IMR-90 (cell line): ENCODE results near the gene ATP8B3. TPM values are rescaled to one million over a fixed set of nuclear protein-coding genes. Genes with fewer than 3 reads are reported as not detected.
A peak's percentile ranks its signal among the peaks of the same experiment; 100 is the strongest.

Experiments used
- ATAC-seq: fragments of 200-7000 bp; cut with Tn5 transposase; 2 replicates; pipeline ENCODE4 v1.9.1; 2020; ENCODE audit warnings: low read depth, mild to moderate bottlenecking, moderate library complexity
- BruUV-seq: library from RNA; stranded (reverse); fragments of 400-500 nt; replicated peaks from 2 replicates; lab custom pipeline; 2021; lab: Mats Ljungman, UMichigan
- CTCF ChIA-PET: fragments of 300-600 bp; formaldehyde crosslinking; extraction: SDS; loops from one replicate; lab custom pipeline; 2021; ENCODE audit warnings: antibody characterized with exemption; lab: Yijun Ruan, JAX
- POLR2A ChIA-PET: fragments of 300-600 bp; sonication (Branson Sonifier 250); formaldehyde crosslinking; loops from one replicate; lab custom pipeline; 2022; ENCODE audit warnings: antibody characterized with exemption; ENCODE audit not compliant: unreplicated experiment; lab: Charles Lee
- DNase-seq: peaks from one replicate; pipeline ENCODE4 v3.0.0; 2013
- H2AFZ ChIP-seq: replicated peaks from 2 replicates; pipeline ENCODE3; 2013; ENCODE audit warnings: low read length, mild to moderate bottlenecking; ENCODE audit not compliant: poor library complexity
- H2AK5ac ChIP-seq: 2 replicates; pipeline ENCODE4 v1.6.1; 2013; ENCODE audit warnings: low read depth, low read length, inconsistent platforms
- H2AK9ac ChIP-seq: replicated peaks from 2 replicates; pipeline ENCODE3; 2013; ENCODE audit warnings: mild to moderate bottlenecking, low read depth, low read length, moderate library complexity; ENCODE audit not compliant: poor library complexity
- H2BK120ac ChIP-seq: 2 replicates; pipeline ENCODE4 v1.6.1; 2013; ENCODE audit warnings: low read depth, low read length, inconsistent platforms
- H2BK15ac ChIP-seq: 3 replicates; pipeline ENCODE4 v1.6.1; 2013; ENCODE audit warnings: low read depth, low read length, inconsistent platforms
- H2BK20ac ChIP-seq: 2 replicates; pipeline ENCODE4 v1.6.1; 2013; ENCODE audit warnings: low read depth, mild to moderate bottlenecking, inconsistent platforms, low read length, moderate library complexity
- H2BK5ac ChIP-seq: 2 replicates; pipeline ENCODE4 v1.6.1; 2013; ENCODE audit warnings: mild to moderate bottlenecking, low read depth, low read length, inconsistent platforms; ENCODE audit not compliant: poor library complexity, severe bottlenecking
- H3K14ac ChIP-seq: replicated peaks from 2 replicates; pipeline ENCODE4 v1.6.1; 2013; ENCODE audit warnings: low read depth, low read length, inconsistent platforms
- H3K18ac ChIP-seq: 2 replicates; pipeline ENCODE4 v1.6.1; 2013; ENCODE audit warnings: low read depth, low read length, control low read depth
- H3K23ac ChIP-seq: 2 replicates; pipeline ENCODE4 v1.6.1; 2013; ENCODE audit warnings: low read depth, low read length, inconsistent platforms
- H3K27ac ChIP-seq: 2 replicates; pipeline ENCODE4 v1.5.1; 2013; ENCODE audit warnings: mild to moderate bottlenecking, control low read depth, low read length; ENCODE audit not compliant: insufficient read depth
- H3K27me3 ChIP-seq: 2 replicates; pipeline ENCODE4 v1.6.1; 2013; ENCODE audit warnings: low read length; ENCODE audit not compliant: control insufficient read depth, insufficient read depth
- H3K36me3 ChIP-seq: 2 replicates; pipeline ENCODE4 v1.6.1; 2013; ENCODE audit warnings: low read length, mixed read lengths; ENCODE audit not compliant: control insufficient read depth, insufficient read depth
- H3K4ac ChIP-seq: 2 replicates; pipeline ENCODE4 v1.6.1; 2013; ENCODE audit warnings: low read depth, low read length, inconsistent platforms
- H3K4me1 ChIP-seq: 2 replicates; pipeline ENCODE4 v1.6.1; 2013; ENCODE audit warnings: low read length, mixed read lengths; ENCODE audit not compliant: control insufficient read depth, insufficient read depth
- H3K4me2 ChIP-seq: 2 replicates; pipeline ENCODE4 v1.6.1; 2013; ENCODE audit warnings: low read depth, mild to moderate bottlenecking, control low read depth, low read length, moderate library complexity
- H3K4me3 ChIP-seq: 2 replicates; pipeline ENCODE4 v1.5.1; 2013; ENCODE audit warnings: low read depth, mild to moderate bottlenecking, control low read depth, low read length, moderate library complexity; ENCODE audit not compliant: insufficient read depth
- H3K56ac ChIP-seq: 2 replicates; pipeline ENCODE4 v1.6.1; 2013; ENCODE audit warnings: low read length, inconsistent platforms; ENCODE audit not compliant: insufficient read depth; ENCODE audit errors: extremely low read depth
- H3K79me1 ChIP-seq, 2 experiments: 2 replicates each; pipeline ENCODE4 v1.6.1; 2013; ENCODE audit warnings: low read length in 2 of 2, inconsistent platforms in 1 of 2, low read depth in 1 of 2
- H3K9ac ChIP-seq: 2 replicates; pipeline ENCODE4 v1.6.1; 2013; ENCODE audit warnings: low read depth, low read length, control low read depth
- H3K9me1 ChIP-seq: 2 replicates; pipeline ENCODE4 v1.6.1; 2013; ENCODE audit warnings: low read length, inconsistent platforms; ENCODE audit not compliant: insufficient read depth
- H3K9me3 ChIP-seq: 2 replicates; pipeline ENCODE4 v1.6.1; 2013; ENCODE audit warnings: low read length; ENCODE audit not compliant: control insufficient read depth, insufficient read depth
- H4K20me1 ChIP-seq: 2 replicates; pipeline ENCODE4 v1.6.1; 2013; ENCODE audit warnings: low read length, inconsistent platforms; ENCODE audit not compliant: insufficient read depth
- H4K5ac ChIP-seq: 2 replicates; pipeline ENCODE4 v1.6.1; 2013; ENCODE audit warnings: mild to moderate bottlenecking, low read depth, low read length, control low read depth
- H4K8ac ChIP-seq, 2 experiments: 2 replicates each; pipeline ENCODE4 v1.6.1; 2013; ENCODE audit warnings: low read depth in 2 of 2, low read length in 2 of 2, control low read depth in 1 of 2, inconsistent platforms in 1 of 2
- H4K91ac ChIP-seq: 2 replicates; pipeline ENCODE4 v1.6.1; 2013; ENCODE audit warnings: low read depth, low read length, inconsistent platforms; ENCODE audit not compliant: insufficient read depth
- CTCF ChIP-seq: conservative IDR thresholded peaks from 2 replicates; pipeline ENCODE4 v1.5.1; 2012; ENCODE audit warnings: mild to moderate bottlenecking, low read depth, low read length, improper control_type of control experiment
- WGBS, 2 experiments: methylation state at CpG; one replicate each; pipeline versions ENCODE4 v1.1.5 to v1.1.7; 2013; ENCODE audit warnings: missing lambda C conversion rate in 2 of 2; ENCODE audit not compliant: insufficient read length in 1 of 2; ENCODE audit errors: extremely low coverage in 2 of 2; 5-methylcytosine and 5-hydroxymethylcytosine counted together
- dilution Hi-C: fragments of 300-500 bp; cut with HindIII; formaldehyde crosslinking; loops from one replicate; pipeline ENCODE4 v1.14.3; 2018; ENCODE audit warnings: low sequenced_read_pairs; ENCODE audit not compliant: unreplicated experiment
- in situ Hi-C: fragments of 300-500 bp; cut with MboI; formaldehyde crosslinking; loops from 3 replicates; pipeline ENCODE4 v1.14.3; 2019; ENCODE audit warnings: low sequenced_read_pairs, inconsistent platforms, mixed read lengths
- intact Hi-C: fragments of 100-400 bp; cut with micrococcal nuclease; formaldehyde crosslinking; loops from 2 replicates; pipeline ENCODE4 v1.10.0; 2022
- polyA plus RNA-seq, 3 experiments: library from polyadenylated mRNA; depleted of rRNA; stranded (reverse); fragments of >200 nt; gene quantifications; 2 replicates each; pipeline ENCODE4 v1.2.3, GENCODE V29; 2012; ENCODE audit warnings: low replicate concordance in 1 of 3
- total RNA-seq: library from RNA; depleted of rRNA; stranded (reverse); fragments of >200 nt; gene quantifications from 2 replicates; pipeline ENCODE4 v1.2.3, GENCODE V29; 2012
- TF ChIP-seq, protein P1 (sequence below): fragments of 150-350 bp; IDR thresholded peaks from 2 replicates; pipeline ENCODE4 v1.6.1; 2017; ENCODE audit warnings: mild to moderate bottlenecking, antibody characterized with exemption, low read length, low read depth

ATP8B3 gene
- total and polyA plus RNA-seq, 2 of the 4 experiments (the other 2 are of a cell fraction) = 1.6 to 8.1 TPM

- no peak for ATAC-seq
- Histone ChIP-seq H4K91ac (no peak overlapping the region), H2AFZ (peak overlapping the region; percentile 33), H3K56ac (no peak overlapping the region), H3K9me3 (no peaks in the 10 kb centered on the region), H3K4me1 (peaks cover 10% of the 10 kb centered on the region), H4K20me1 (peaks cover 92% of the 10 kb centered on the region), H3K79me1 (peaks cover 0 to 74% of the 10 kb centered on the region in 2 experiments; a peak in 2 of 4 replicates), H2BK15ac (no peak overlapping the region), H3K27ac (no peak overlapping the region), H3K4me2 (no peak overlapping the region), H2AK9ac (no peak overlapping the region), H3K14ac (no peak overlapping the region), H3K4ac (no peak overlapping the region), H4K8ac (no peak overlapping the region), H3K9me1 (no peaks in the 10 kb centered on the region), H3K27me3 (no peaks in the 10 kb centered on the region), H4K5ac (no peak overlapping the region), H2BK20ac (no peak overlapping the region), H3K18ac (no peak overlapping the region), H2BK5ac (no peak overlapping the region), H3K23ac (no peak overlapping the region), H3K4me3 (no peak overlapping the region), H3K9ac (no peak overlapping the region), H2BK120ac (no peak overlapping the region), H3K36me3 (peaks cover 6% of the 10 kb centered on the region), H2AK5ac (no peak overlapping the region)
- TF ChIP-seq CTCF = peak; percentile 15; the same call in 1 of the 2 replicates
- TF ChIP-seq, protein P1, sequence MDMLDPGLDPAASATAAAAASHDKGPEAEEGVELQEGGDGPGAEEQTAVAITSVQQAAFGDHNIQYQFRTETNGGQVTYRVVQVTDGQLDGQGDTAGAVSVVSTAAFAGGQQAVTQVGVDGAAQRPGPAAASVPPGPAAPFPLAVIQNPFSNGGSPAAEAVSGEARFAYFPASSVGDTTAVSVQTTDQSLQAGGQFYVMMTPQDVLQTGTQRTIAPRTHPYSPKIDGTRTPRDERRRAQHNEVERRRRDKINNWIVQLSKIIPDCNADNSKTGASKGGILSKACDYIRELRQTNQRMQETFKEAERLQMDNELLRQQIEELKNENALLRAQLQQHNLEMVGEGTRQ = no peak
- ChIA-PET CTCF (no interaction called here), POLR2A (no interaction called here)
- no peak for DNase-seq
- intact Hi-C loops = no loop called here
- BruUV-seq = no TSS peak
- WGBS, 2 experiments = 86% methylated on average over 14 of the region's 25 CpGs; no CpG with 5 or more reads in 1 of the 2 experiments
- in situ Hi-C loops = no loop called here
- dilution Hi-C loops = no loop called here
Measured at GRCh38 chr19:1843646-1844394, 31.7 kb upstream of the ATP8B3 start.
